OCI-LY7 (cell line): ENCODE results near the gene SLCO2A1. TPM values are rescaled to one million over a fixed set of nuclear protein-coding genes. Genes with fewer than 3 reads are reported as not detected.

Experiments used
- BruUV-seq: library from RNA; stranded (reverse); fragments of 400-500 nt; replicated peaks from 2 replicates; lab custom pipeline; 2021; lab: Mats Ljungman, UMichigan
- CTCF ChIA-PET: fragments of 300-600 bp; sonication (Branson Sonifier 250); formaldehyde crosslinking; loops from one replicate; lab custom pipeline; 2022; ENCODE audit warnings: antibody characterized with exemption; ENCODE audit not compliant: unreplicated experiment; lab: Charles Lee
- POLR2A ChIA-PET: fragments of 300-600 bp; sonication (Branson Sonifier 250); formaldehyde crosslinking; loops from one replicate; lab custom pipeline; 2022; ENCODE audit warnings: antibody characterized with exemption; lab: Charles Lee
- DNase-seq: peaks from one replicate; pipeline ENCODE4 v3.0.0-alpha.2; 2015; ENCODE audit warnings: low spot score
- H2AFZ ChIP-seq: fragments of 200-600 bp; sonication (generic), shearing (Covaris generic); 2 replicates; pipeline ENCODE4 v1.6.1; 2014; ENCODE audit warnings: mild to moderate bottlenecking, antibody characterized with exemption, low read length, moderate library complexity
- H3K27ac ChIP-seq: fragments of 200-600 bp; sonication (generic); 2 replicates; pipeline ENCODE4 v1.5.1; 2014; ENCODE audit warnings: mixed run types, low read depth, mild to moderate bottlenecking, moderate library complexity, low read length, inconsistent platforms; ENCODE audit not compliant: poor library complexity, severe bottlenecking
- H3K36me3 ChIP-seq: fragments of 200-600 bp; sonication (generic); 2 replicates; pipeline ENCODE4 v1.6.1; 2014; ENCODE audit warnings: mild to moderate bottlenecking, antibody characterized with exemption, low read length, moderate library complexity, mixed read lengths; ENCODE audit not compliant: insufficient read depth
- H3K4me1 ChIP-seq: fragments of 200-600 bp; sonication (generic); 2 replicates; pipeline ENCODE4 v1.5.1; 2014; ENCODE audit warnings: mild to moderate bottlenecking, low read length; ENCODE audit not compliant: insufficient read depth, poor library complexity, severe bottlenecking
- H3K4me2 ChIP-seq: fragments of 200-600 bp; sonication (generic); 2 replicates; pipeline ENCODE4 v1.6.1; 2014; ENCODE audit warnings: mild to moderate bottlenecking, low read length
- H3K4me3 ChIP-seq: fragments of 200-600 bp; sonication (generic); 2 replicates; pipeline ENCODE4 v1.5.1; 2014; ENCODE audit warnings: mild to moderate bottlenecking, low read depth, low read length; ENCODE audit not compliant: poor library complexity, severe bottlenecking
- H3K79me2 ChIP-seq: fragments of 200-600 bp; sonication (generic); 2 replicates; pipeline ENCODE4 v1.6.1; 2016; ENCODE audit warnings: low read depth, mild to moderate bottlenecking, low read length, moderate library complexity, mixed read lengths; ENCODE audit not compliant: insufficient read depth
- H3K9me2 ChIP-seq: fragments of 200-600 bp; sonication (generic); 2 replicates; pipeline ENCODE4 v1.6.1; 2016; ENCODE audit warnings: mild to moderate bottlenecking, low read length, mixed read lengths; ENCODE audit not compliant: insufficient read depth
- H3K9me3 ChIP-seq: fragments of 200-600 bp; sonication (generic); 2 replicates; pipeline ENCODE4 v1.6.1; 2014; ENCODE audit warnings: mild to moderate bottlenecking, mixed run types, low read length, mixed read lengths
- H4K20me1 ChIP-seq: fragments of 200-600 bp; sonication (generic); 2 replicates; pipeline ENCODE4 v1.6.1; 2014; ENCODE audit warnings: mild to moderate bottlenecking, antibody characterized with exemption, low read length, moderate library complexity, mixed read lengths; ENCODE audit not compliant: insufficient read depth
- CTCF ChIP-seq: fragments of 200-600 bp; sonication (generic); conservative IDR thresholded peaks from 2 replicates; pipeline ENCODE4 v1.5.1; 2014; ENCODE audit warnings: mild to moderate bottlenecking, antibody characterized with exemption, low read length, moderate library complexity, mixed read lengths
- EZH2phosphoT487 ChIP-seq: fragments of 200-600 bp; sonication (generic); IDR thresholded peaks from 2 replicates; pipeline ENCODE4 v1.6.1; 2018; ENCODE audit warnings: low read depth, borderline replicate concordance, mild to moderate bottlenecking, mixed run types, antibody characterized with exemption, low read length, moderate library complexity, mixed read lengths
- intact Hi-C: fragments of 100-400 bp; cut with micrococcal nuclease; formaldehyde crosslinking; loops from one replicate; pipeline ENCODE4 v1.10.0; 2022; ENCODE audit not compliant: unreplicated experiment
- total RNA-seq, 2 experiments: library from RNA; depleted of rRNA in 1 of 2; stranded (reverse); fragments of >200 nt in 1 of 2; shearing (Covaris generic) in 1 of 2; gene quantifications; 2 replicates each; pipeline ENCODE4 v1.2.3, GENCODE V29; 2014 to 2022

SLCO2A1 gene
- total RNA-seq, 2 experiments from 2014 or later = not detected

GRCh38 chr3:133914839-133915600 is 114.7 kb downstream of the SLCO2A1 start:
- CTCF ChIA-PET = no interaction called here
- no TSS peak for BruUV-seq
- H3K4me3 ChIP-seq = no peak overlapping the region

GRCh38 chr3:133910422-133910821 is 119.3 kb downstream of the SLCO2A1 start:
- Histone ChIP-seq H3K4me1 (no peaks in the 10 kb centered on the region), H3K4me2 (no peak overlapping the region), H3K9me3 (no peaks in the 10 kb centered on the region), H4K20me1 (no peaks in the 10 kb centered on the region), H3K4me3 (no peak overlapping the region), H3K79me2 (no peaks in the 10 kb centered on the region), H2AFZ (no peak overlapping the region), H3K9me2 (no peaks in the 10 kb centered on the region), H3K36me3 (no peaks in the 10 kb centered on the region), H3K27ac (no peak overlapping the region)
- BruUV-seq = no TSS peak
- intact Hi-C loops = no loop called here
- POLR2A ChIA-PET = interaction anchor here (0.6 to 0.7 kb wide), 2 partner anchors 23 to 280 kb away, joined by 3 read pairs; no protein-coding TSS in a partner anchor
- TF ChIP-seq CTCF (0 out of 2 replicates have a peak, but pooled peaks have one; percentile 30), EZH2phosphoT487 (no peak)
- DNase-seq = no peak
- CTCF ChIA-PET = no interaction called here

More at GRCh38 chr3:133914839-133915600, 114.7 kb downstream of the SLCO2A1 start:
- Histone ChIP-seq H3K9me2 (no peaks in the 10 kb centered on the region), H3K27ac (no peak overlapping the region), H2AFZ (no peak overlapping the region), H3K4me1 (no peaks in the 10 kb centered on the region), H3K9me3 (0 out of 2 replicates have a peak, but pooled peaks cover 5% of the 10 kb centered on the region), H3K36me3 (no peaks in the 10 kb centered on the region), H3K79me2 (no peaks in the 10 kb centered on the region), H3K4me2 (no peak overlapping the region), H4K20me1 (no peaks in the 10 kb centered on the region)
- intact Hi-C loops = no loop called here
- DNase-seq = no peak
- POLR2A ChIA-PET = no interaction called here
- TF ChIP-seq CTCF = no peak

GRCh38 chr3:133905376-133905775 is 124.3 kb downstream of the SLCO2A1 start:
- Histone ChIP-seq H3K27ac (no peak overlapping the region), H3K4me2 (no peak overlapping the region), H3K4me1 (no peaks in the 10 kb centered on the region), H4K20me1 (no peaks in the 10 kb centered on the region), H3K4me3 (no peak overlapping the region), H2AFZ (no peak overlapping the region), H3K79me2 (no peaks in the 10 kb centered on the region), H3K9me2 (no peaks in the 10 kb centered on the region), H3K9me3 (no peaks in the 10 kb centered on the region), H3K36me3 (no peaks in the 10 kb centered on the region)
- no peak for TF ChIP-seq CTCF
- no peak for TF ChIP-seq EZH2phosphoT487
- intact Hi-C loops = no loop called here
- ChIA-PET CTCF (no interaction called here), POLR2A (interaction anchor here (1.6 kb wide), 1 partner anchor 17 kb away, joined by 3 read pairs; no protein-coding TSS in a partner anchor)
- BruUV-seq = no TSS peak
- no peak for DNase-seq
